GM18505 (cell line): Measurements from ENCODE around the gene HDLBP.

Experiments
- ATAC-seq: cut with Tn5 transposase; IDR thresholded peaks from one replicate; pipeline ENCODE4 v1.9.1; 2021; ENCODE audit not compliant: unreplicated experiment
- POLR2A ChIP-seq: IDR thresholded peaks from 4 replicates; pipeline ENCODE4 v1.6.1; 2011; ENCODE audit warnings: borderline replicate concordance; ENCODE audit not compliant: insufficient read depth, insufficient read length; ENCODE audit errors: extremely low read depth

Gene HDLBP

GRCh38 chr2:241237949-241238371 lies 77.5 kb downstream of the HDLBP start:
- TF ChIP-seq POLR2A = no peak
- no peak for ATAC-seq

GRCh38 chr2:241237047-241237446 lies 78.4 kb downstream of the HDLBP start:
- ATAC-seq = no peak
- no peak for TF ChIP-seq POLR2A

- no peak for TF ChIP-seq POLR2A
These were observed 79.4 kb downstream of the HDLBP start for GRCh38 chr2:241235859-241236593.

GRCh38 chr2:241234962-241235740 lies 80.3 kb downstream of the HDLBP start:
- no peak for ATAC-seq
- no peak for TF ChIP-seq POLR2A

More at GRCh38 chr2:241235859-241236593, 79.4 kb downstream of the HDLBP start:
- no peak for ATAC-seq

- TF ChIP-seq POLR2A = no peak
These were observed 81.2 kb downstream of the HDLBP start for GRCh38 chr2:241234066-241234790.

GRCh38 chr2:241232736-241233575 lies 82.5 kb downstream of the HDLBP start:
- no peak for TF ChIP-seq POLR2A
- ATAC-seq = no peak

More at GRCh38 chr2:241234066-241234790, 81.2 kb downstream of the HDLBP start:
- ATAC-seq = no peak

- TF ChIP-seq POLR2A = no peak
- ATAC-seq = no peak
These were observed 85.0 kb downstream of the HDLBP start for GRCh38 chr2:241230435-241230834.

GRCh38 chr2:241229563-241230401 lies 85.7 kb downstream of the HDLBP start:
- no peak for TF ChIP-seq POLR2A
- no peak for ATAC-seq

- ATAC-seq = no peak
- no peak for TF ChIP-seq POLR2A
These were observed 86.5 kb downstream of the HDLBP start for GRCh38 chr2:241228860-241229516.

- no peak for ATAC-seq
- no peak for TF ChIP-seq POLR2A
These were observed 87.2 kb downstream of the HDLBP start for GRCh38 chr2:241228081-241228859.

- ATAC-seq = no peak
- no peak for TF ChIP-seq POLR2A
These were observed 87.9 kb downstream of the HDLBP start for GRCh38 chr2:241227594-241227993.
